Mesothelial cell of epicardium (in vitro differentiated cells): ENCODE data around the gene CCNH. TPM values are rescaled to one million over a fixed set of nuclear protein-coding genes. Genes with fewer than 3 reads are reported as not detected.

Experiments
- DNase-seq, 2 experiments: peaks; one replicate each; pipeline ENCODE4 v3.0.0; 2021; ENCODE audit warnings: low spot score in 2 of 2; ENCODE audit not compliant: unreplicated experiment in 2 of 2
- H3K27ac Mint-ChIP-seq: 2 replicates; pipeline ENCODE4 v1.8.0; 2021; ENCODE audit warnings: mixed read lengths
- H3K27me3 Mint-ChIP-seq: 2 replicates; pipeline ENCODE4 v1.8.0; 2021; ENCODE audit warnings: low read depth, mixed read lengths
- H3K36me3 Mint-ChIP-seq: 2 replicates; pipeline ENCODE4 v1.8.0; 2021; ENCODE audit warnings: mixed read lengths
- H3K4me1 Mint-ChIP-seq: 2 replicates; pipeline ENCODE4 v1.8.0; 2021; ENCODE audit warnings: mixed read lengths
- H3K4me3 Mint-ChIP-seq: 2 replicates; pipeline ENCODE4 v1.8.0; 2021; ENCODE audit warnings: mild to moderate bottlenecking, moderate library complexity, mixed read lengths
- H3K9me3 Mint-ChIP-seq: 2 replicates; pipeline ENCODE4 v1.8.0; 2021; ENCODE audit warnings: mixed read lengths
- total RNA-seq: library from RNA; stranded (reverse); gene quantifications from 3 replicates; pipeline ENCODE4 v1.2.1, GENCODE V29; 2021
- TF ChIP-seq, protein P1 (sequence below): fragments of 200-600 bp; sonication (generic); IDR thresholded peaks from one replicate; pipeline ENCODE4 v1.5.0; 2021; ENCODE audit warnings: antibody characterized with exemption; ENCODE audit not compliant: unreplicated experiment

CCNH gene
- total RNA-seq, 1 donor from 2014 or later = 41.8 TPM

GRCh38 chr5:87404359-87404758 is 8.4 kb downstream of the CCNH start:
- Mint-ChIP-seq H3K27me3 (no peaks in the 10 kb centered on the region), H3K9me3 (peaks cover 4% of the 10 kb centered on the region), H3K4me1 (no peaks in the 10 kb centered on the region), H3K36me3 (peaks cover 46% of the 10 kb centered on the region), H3K4me3 (no peak overlapping the region), H3K27ac (no peak overlapping the region)
- no peak for DNase-seq
- TF ChIP-seq, protein P1, sequence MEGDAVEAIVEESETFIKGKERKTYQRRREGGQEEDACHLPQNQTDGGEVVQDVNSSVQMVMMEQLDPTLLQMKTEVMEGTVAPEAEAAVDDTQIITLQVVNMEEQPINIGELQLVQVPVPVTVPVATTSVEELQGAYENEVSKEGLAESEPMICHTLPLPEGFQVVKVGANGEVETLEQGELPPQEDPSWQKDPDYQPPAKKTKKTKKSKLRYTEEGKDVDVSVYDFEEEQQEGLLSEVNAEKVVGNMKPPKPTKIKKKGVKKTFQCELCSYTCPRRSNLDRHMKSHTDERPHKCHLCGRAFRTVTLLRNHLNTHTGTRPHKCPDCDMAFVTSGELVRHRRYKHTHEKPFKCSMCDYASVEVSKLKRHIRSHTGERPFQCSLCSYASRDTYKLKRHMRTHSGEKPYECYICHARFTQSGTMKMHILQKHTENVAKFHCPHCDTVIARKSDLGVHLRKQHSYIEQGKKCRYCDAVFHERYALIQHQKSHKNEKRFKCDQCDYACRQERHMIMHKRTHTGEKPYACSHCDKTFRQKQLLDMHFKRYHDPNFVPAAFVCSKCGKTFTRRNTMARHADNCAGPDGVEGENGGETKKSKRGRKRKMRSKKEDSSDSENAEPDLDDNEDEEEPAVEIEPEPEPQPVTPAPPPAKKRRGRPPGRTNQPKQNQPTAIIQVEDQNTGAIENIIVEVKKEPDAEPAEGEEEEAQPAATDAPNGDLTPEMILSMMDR = no peak

DNA sequence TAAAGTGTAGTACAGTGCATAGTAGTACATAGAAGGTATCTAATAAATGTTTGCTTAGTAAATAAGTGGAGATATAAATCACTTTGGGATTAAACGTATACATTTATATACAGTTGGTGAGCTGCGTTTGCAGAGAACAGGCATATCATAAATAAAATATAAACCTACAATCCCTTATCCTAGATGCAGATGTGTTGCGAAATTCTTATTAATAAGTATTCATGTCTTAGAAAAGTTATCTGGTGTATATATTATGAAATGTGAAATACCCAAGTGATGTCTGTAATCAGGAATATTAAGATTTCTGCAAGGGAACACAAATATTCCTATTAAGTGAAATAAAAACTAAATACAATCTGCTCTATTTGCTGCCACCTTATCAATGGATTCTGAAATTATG is 8.8 kb downstream of the CCNH start:
- Mint-ChIP-seq H3K4me1 (no peaks in the 10 kb centered on the region), H3K4me3 (no peak overlapping the region), H3K27me3 (no peaks in the 10 kb centered on the region), H3K27ac (no peak overlapping the region), H3K9me3 (peaks cover 4% of the 10 kb centered on the region), H3K36me3 (peaks cover 47% of the 10 kb centered on the region)
- TF ChIP-seq, protein P1 = no peak
- no peak for DNase-seq

GRCh38 chr5:87403409-87403808 is 9.3 kb downstream of the CCNH start:
- peaks cover 4% of the 10 kb centered on the region for H3K9me3 Mint-ChIP-seq
- H3K4me3 Mint-ChIP-seq = no peak overlapping the region
- H3K27me3 Mint-ChIP-seq = no peaks in the 10 kb centered on the region
- no peak for DNase-seq
- H3K36me3 Mint-ChIP-seq = peaks cover 45% of the 10 kb centered on the region
- no peaks in the 10 kb centered on the region for H3K4me1 Mint-ChIP-seq
- TF ChIP-seq, protein P1 = no peak
- H3K27ac Mint-ChIP-seq = no peak overlapping the region

GRCh38 chr5:87401626-87402025 is 11.1 kb downstream of the CCNH start:
- no peak overlapping the region for H3K27ac Mint-ChIP-seq
- TF ChIP-seq, protein P1 = no peak
- no peak for DNase-seq
- no peaks in the 10 kb centered on the region for H3K27me3 Mint-ChIP-seq
- H3K4me1 Mint-ChIP-seq = no peaks in the 10 kb centered on the region
- H3K9me3 Mint-ChIP-seq = peaks cover 4% of the 10 kb centered on the region
- H3K4me3 Mint-ChIP-seq = no peak overlapping the region
- H3K36me3 Mint-ChIP-seq = peaks cover 37% of the 10 kb centered on the region

DNA sequence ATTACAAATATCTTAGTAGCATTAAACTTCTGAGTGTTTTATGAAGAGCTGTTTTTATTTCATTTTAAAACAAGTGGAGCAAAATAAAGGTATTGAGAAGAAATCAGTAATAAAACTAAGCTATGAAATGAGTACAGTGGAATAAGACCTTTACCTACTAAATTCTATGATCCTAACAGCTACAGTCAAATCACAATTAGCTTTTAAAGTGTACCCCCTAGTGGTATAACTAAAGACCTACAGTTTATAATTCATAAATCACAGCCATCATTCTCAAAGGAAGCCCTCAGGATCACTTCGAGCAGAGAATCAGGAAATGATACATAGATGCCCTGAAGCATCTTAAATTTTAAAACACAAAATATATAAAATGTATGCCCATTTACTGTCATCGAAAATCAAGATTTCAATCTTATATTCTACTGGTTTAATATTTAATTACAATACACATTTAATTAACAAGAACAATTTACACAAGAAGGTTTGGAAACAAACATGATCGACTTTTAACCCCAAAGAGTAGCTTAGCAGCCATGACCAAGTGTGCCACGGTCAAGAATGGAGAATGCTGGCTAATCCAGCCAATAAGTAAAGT is 12.3 kb downstream of the CCNH start:
- Mint-ChIP-seq H3K4me1 (no peaks in the 10 kb centered on the region), H3K36me3 (peaks cover 32% of the 10 kb centered on the region), H3K9me3 (peaks cover 4% of the 10 kb centered on the region), H3K27me3 (no peaks in the 10 kb centered on the region), H3K4me3 (no peak overlapping the region), H3K27ac (no peak overlapping the region)
- no peak for DNase-seq
- TF ChIP-seq, protein P1 = peak; percentile 90

GRCh38 chr5:87399720-87400119 is 13.0 kb downstream of the CCNH start:
- TF ChIP-seq, protein P1 = no peak
- Mint-ChIP-seq H3K9me3 (peaks cover 4% of the 10 kb centered on the region), H3K27ac (no peak overlapping the region), H3K36me3 (peaks cover 37% of the 10 kb centered on the region), H3K27me3 (no peaks in the 10 kb centered on the region), H3K4me1 (no peaks in the 10 kb centered on the region), H3K4me3 (no peak overlapping the region)
- DNase-seq = no peak
